Measurements from ENCODE around the gene ITGA2. TPM values are rescaled to one million over a fixed set of nuclear protein-coding genes. Genes with fewer than 3 reads are reported as not detected.
A peak's percentile ranks its signal among the peaks of the same experiment; 100 is the strongest.

Gene ITGA2
- total and polyA plus RNA-seq, 2 donors (not counting 1 experiment from before 2014, with no cell fraction given), result not detected

- no peak for TF ChIP-seq CTCF (IDR thresholded peaks at IDR 0.05)
- H3K4me2 ChIP-seq (replicated peaks; ENCODE audit: low read depth, low read length, poor library complexity, severe bottlenecking), result peak overlapping the region; percentile 28
- H3K4me1 ChIP-seq (ENCODE audit: control insufficient read depth in 2 of 2, insufficient read depth in 2 of 2, low read length in 2 of 2), result no peaks in the 10 kb centered on the region
- H3K4me3 ChIP-seq (ENCODE audit: control extremely low read depth in 1 of 5, extremely low read depth in 1 of 5, insufficient read depth in 1 of 5, low read depth in 2 of 5, low read length in 4 of 5), result no peak overlapping the region
- no peaks in the 10 kb centered on the region for H3K9me3 Mint-ChIP-seq (ENCODE audit: insufficient read depth)
- no peaks in the 10 kb centered on the region for H3K27me3 ChIP-seq (replicated peaks in 1 of 4; ENCODE audit: control extremely low read depth in 1 of 4, control insufficient read depth in 3 of 4, insufficient read depth in 4 of 4, low read length in 3 of 4)
- no peaks in the 10 kb centered on the region for H4K20me1 ChIP-seq (ENCODE audit: control insufficient read depth, insufficient read depth, low read length, poor library complexity, severe bottlenecking)
- CTCF ChIA-PET, result no interaction called here
- H3K9ac ChIP-seq (ENCODE audit: low read length), result no peak overlapping the region
- H3K36me3 ChIP-seq (replicated peaks in 1 of 2; ENCODE audit: control extremely low read depth in 1 of 2, control insufficient read depth in 1 of 2, extremely low read depth in 1 of 2, insufficient read depth in 2 of 2, low read length in 1 of 2), result no peaks in the 10 kb centered on the region
- DNase-seq (no peak), ATAC-seq (ENCODE audit: low read depth) (no peak)
- WGBS (ENCODE audit: insufficient coverage), result 58% methylated on average over 4 of the region's 4 CpGs
- H3K27me3 Mint-ChIP-seq, result no peaks in the 10 kb centered on the region
- no peaks in the 10 kb centered on the region for H3K79me2 ChIP-seq (ENCODE audit: control insufficient read depth, insufficient read depth, low read length)
- no peak overlapping the region for H3K27ac Mint-ChIP-seq
- H3K4me3 Mint-ChIP-seq, result no peak overlapping the region
- H2AFZ ChIP-seq (ENCODE audit: insufficient read depth, low read depth, low read length, poor library complexity, severe bottlenecking), result peak overlapping the region; percentile 38
- POLR2A ChIA-PET, result no interaction called here
- no peaks in the 10 kb centered on the region for H3K4me1 Mint-ChIP-seq
- intact Hi-C loops (cut with micrococcal nuclease), result no loop called here
- H3K9me3 ChIP-seq (ENCODE audit: control extremely low read depth in 1 of 3, control insufficient read depth in 2 of 3, insufficient read depth in 1 of 3, low read length in 2 of 3), result no peaks in the 10 kb centered on the region
- no peak overlapping the region for H3K27ac ChIP-seq (ENCODE audit: low read length in 2 of 2)
Observed at GRCh38 chr5:53024535-53024934, 35.4 kb downstream of the ITGA2 start.

- no peaks in the 10 kb centered on the region for H3K9me3 ChIP-seq (ENCODE audit: control extremely low read depth in 1 of 3, control insufficient read depth in 2 of 3, insufficient read depth in 1 of 3, low read length in 2 of 3)
Observed at GRCh38 chr5:53025487-53025886, 36.3 kb downstream of the ITGA2 start.

More at GRCh38 chr5:53025487-53025886, 36.3 kb downstream of the ITGA2 start:
- no CpG with 5 or more reads among the region's 5 CpGs for WGBS (ENCODE audit: insufficient coverage)
- Histone ChIP-seq H3K27me3 (replicated peaks in 1 of 4; ENCODE audit: control extremely low read depth in 1 of 4, control insufficient read depth in 3 of 4, insufficient read depth in 4 of 4, low read length in 3 of 4) (no peaks in the 10 kb centered on the region), H3K9ac (ENCODE audit: low read length) (no peak overlapping the region), H3K79me2 (ENCODE audit: control insufficient read depth, insufficient read depth, low read length) (no peaks in the 10 kb centered on the region), H3K4me2 (replicated peaks; ENCODE audit: low read depth, low read length, poor library complexity, severe bottlenecking) (no peak overlapping the region), H2AFZ (ENCODE audit: insufficient read depth, low read depth, low read length, poor library complexity, severe bottlenecking) (no peak overlapping the region), H3K27ac (ENCODE audit: low read length in 2 of 2) (no peak overlapping the region), H4K20me1 (ENCODE audit: control insufficient read depth, insufficient read depth, low read length, poor library complexity, severe bottlenecking) (no peaks in the 10 kb centered on the region), H3K36me3 (replicated peaks in 1 of 2; ENCODE audit: control extremely low read depth in 1 of 2, control insufficient read depth in 1 of 2, extremely low read depth in 1 of 2, insufficient read depth in 2 of 2, low read length in 1 of 2) (no peaks in the 10 kb centered on the region), H3K4me3 (ENCODE audit: control extremely low read depth in 1 of 5, extremely low read depth in 1 of 5, insufficient read depth in 1 of 5, low read depth in 2 of 5, low read length in 4 of 5) (no peak overlapping the region), H3K4me1 (ENCODE audit: control insufficient read depth in 2 of 2, insufficient read depth in 2 of 2, low read length in 2 of 2) (no peaks in the 10 kb centered on the region)
- Mint-ChIP-seq H3K4me3 (no peak overlapping the region), H3K27ac (no peak overlapping the region), H3K4me1 (no peaks in the 10 kb centered on the region), H3K9me3 (ENCODE audit: insufficient read depth) (no peaks in the 10 kb centered on the region), H3K27me3 (no peaks in the 10 kb centered on the region)
- CTCF ChIA-PET, result no interaction called here
- POLR2A ChIA-PET, result no interaction called here
- TF ChIP-seq EZH2 (IDR thresholded peaks at IDR 0.05; ENCODE audit: borderline replicate concordance, insufficient read depth, low read depth, low read length, poor library complexity, severe bottlenecking), result no peak
- TF ChIP-seq CTCF (IDR thresholded peaks at IDR 0.05), result no peak
- ATAC-seq (ENCODE audit: low read depth) (no peak), DNase-seq (no peak)
- intact Hi-C loops (cut with micrococcal nuclease), result no loop called here

Measured in B cell (primary cell).